Fibroblast of gingiva (primary cell): Measurements from ENCODE around the gene CNIH2.

Experiments
- DNase-seq: peaks from one replicate; pipeline ENCODE4 v3.0.0-alpha.2; 2011; ENCODE audit warnings: low read depth

CNIH2 gene

GRCh38 chr11:66331542-66332370, 53.8 kb downstream of the CNIH2 start:
- DNase-seq, result no peak

- DNase-seq, result no peak
Measured at GRCh38 chr11:66332371-66333219, 54.6 kb downstream of the CNIH2 start.

GRCh38 chr11:66333220-66333877, 55.4 kb downstream of the CNIH2 start:
- no peak for DNase-seq
